ENCODE results near the gene ZFYVE27.

DNA sequence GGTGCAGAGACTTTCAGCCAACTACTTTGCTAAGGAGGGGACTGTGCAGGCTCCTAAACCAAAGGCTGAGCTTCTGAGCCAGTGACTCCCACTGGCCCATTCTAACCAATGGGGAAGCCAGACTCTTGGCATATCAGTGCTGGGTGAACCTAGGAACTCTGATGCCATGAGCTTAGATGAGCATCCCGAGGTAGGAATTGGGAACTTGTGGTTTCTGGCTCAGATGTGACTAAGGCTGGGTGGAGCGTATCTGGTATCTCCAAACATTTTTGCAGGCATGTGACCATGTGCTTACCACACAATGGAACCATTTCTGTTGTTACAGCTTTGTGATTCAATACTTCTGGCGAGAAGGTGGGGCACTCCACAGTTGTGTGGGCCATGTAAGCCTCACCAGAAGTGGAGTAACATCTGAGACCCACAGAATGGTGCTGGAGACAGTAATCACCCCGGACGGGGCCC, 47.3 kb upstream of the ZFYVE27 start:
- TF ChIP-seq, protein P1, sequence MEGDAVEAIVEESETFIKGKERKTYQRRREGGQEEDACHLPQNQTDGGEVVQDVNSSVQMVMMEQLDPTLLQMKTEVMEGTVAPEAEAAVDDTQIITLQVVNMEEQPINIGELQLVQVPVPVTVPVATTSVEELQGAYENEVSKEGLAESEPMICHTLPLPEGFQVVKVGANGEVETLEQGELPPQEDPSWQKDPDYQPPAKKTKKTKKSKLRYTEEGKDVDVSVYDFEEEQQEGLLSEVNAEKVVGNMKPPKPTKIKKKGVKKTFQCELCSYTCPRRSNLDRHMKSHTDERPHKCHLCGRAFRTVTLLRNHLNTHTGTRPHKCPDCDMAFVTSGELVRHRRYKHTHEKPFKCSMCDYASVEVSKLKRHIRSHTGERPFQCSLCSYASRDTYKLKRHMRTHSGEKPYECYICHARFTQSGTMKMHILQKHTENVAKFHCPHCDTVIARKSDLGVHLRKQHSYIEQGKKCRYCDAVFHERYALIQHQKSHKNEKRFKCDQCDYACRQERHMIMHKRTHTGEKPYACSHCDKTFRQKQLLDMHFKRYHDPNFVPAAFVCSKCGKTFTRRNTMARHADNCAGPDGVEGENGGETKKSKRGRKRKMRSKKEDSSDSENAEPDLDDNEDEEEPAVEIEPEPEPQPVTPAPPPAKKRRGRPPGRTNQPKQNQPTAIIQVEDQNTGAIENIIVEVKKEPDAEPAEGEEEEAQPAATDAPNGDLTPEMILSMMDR (conservative IDR thresholded peaks at IDR 0.05 in 1 of 2, IDR thresholded peaks at IDR 0.05 in 1 of 2; ENCODE audit: extremely low read depth in 1 of 2, insufficient read depth in 1 of 2, low read depth in 1 of 2, low read length in 2 of 2) = no peak
- no peak for TF ChIP-seq EZH2 (IDR thresholded peaks at IDR 0.05; ENCODE audit: borderline replicate concordance, low read length)
